Activated CD8-positive, alpha-beta memory T cell treated with anti-CD3 and anti-CD28 coated beads, Interleukin-2, amount 50 U/mL, for 1 hour (primary cell): ENCODE measurements around the gene PRKCSH.
A peak's percentile ranks its signal among the peaks of the same experiment; 100 is the strongest.
"Not testable (repeated sequence)": the region's sequence is repeated elsewhere in the genome, so short reads cannot be mapped to it uniquely, and the experiment has no call there.

Experiments used
- DNase-seq: peaks from one replicate; pipeline ENCODE4 v3.0.0-alpha.2; 2020; ENCODE audit errors: extremely low read depth

The PRKCSH gene

GRCh38 chr19:11435057-11435832, at the start of gene PRKCSH, which contains the start of gene ODAD3:
Gene PRKCSH (plus strand): TSS chr19:11435635. CDS start chr19:11436118, 483 bp downstream.
Gene ODAD3 (minus strand): TSS chr19:11435121. CDS start chr19:11435016, 105 bp downstream.
- peak; percentile 95 for DNase-seq

GRCh38 chr19:11387162-11388034, 48.0 kb upstream of the PRKCSH start:
- DNase-seq, result no peak

- no peak for DNase-seq
Observed at GRCh38 chr19:11390359-11390758, 45.1 kb upstream of the PRKCSH start.

DNA sequence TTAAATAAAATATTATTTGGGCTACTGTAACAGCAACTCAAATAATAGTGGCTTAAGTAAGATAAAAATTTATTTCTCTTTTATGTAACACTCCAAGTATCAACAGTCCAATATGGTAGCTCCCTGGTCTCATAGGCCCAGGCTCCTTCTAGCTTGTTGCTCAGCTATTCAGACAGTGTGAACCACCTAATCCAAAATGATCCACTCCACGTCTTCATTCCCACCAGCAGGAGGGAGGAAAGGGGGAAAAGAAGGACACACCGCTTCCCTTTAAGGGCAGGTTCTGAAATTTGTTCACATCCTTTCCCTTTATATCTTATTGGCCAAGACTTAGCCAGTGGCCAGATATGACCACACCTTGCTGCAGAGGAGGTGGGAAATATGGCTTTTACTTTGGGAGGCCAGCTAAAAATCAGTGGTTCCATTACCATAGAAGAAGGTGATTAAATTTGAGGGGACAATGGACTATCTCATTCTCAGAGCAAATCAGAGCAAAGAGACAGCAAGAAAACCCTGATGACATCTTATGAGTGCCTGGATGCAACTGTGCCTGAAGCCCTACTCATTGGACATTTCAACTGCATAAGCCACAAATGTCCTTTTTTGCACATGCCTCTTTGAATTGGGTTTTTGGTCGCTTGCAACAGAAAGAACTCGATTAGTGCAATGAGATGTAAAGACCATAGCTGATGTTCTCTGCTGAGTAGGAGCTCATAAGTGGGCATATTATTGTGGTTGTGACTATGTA, 44.3 kb upstream of the PRKCSH start:
- DNase-seq, result no peak

DNA sequence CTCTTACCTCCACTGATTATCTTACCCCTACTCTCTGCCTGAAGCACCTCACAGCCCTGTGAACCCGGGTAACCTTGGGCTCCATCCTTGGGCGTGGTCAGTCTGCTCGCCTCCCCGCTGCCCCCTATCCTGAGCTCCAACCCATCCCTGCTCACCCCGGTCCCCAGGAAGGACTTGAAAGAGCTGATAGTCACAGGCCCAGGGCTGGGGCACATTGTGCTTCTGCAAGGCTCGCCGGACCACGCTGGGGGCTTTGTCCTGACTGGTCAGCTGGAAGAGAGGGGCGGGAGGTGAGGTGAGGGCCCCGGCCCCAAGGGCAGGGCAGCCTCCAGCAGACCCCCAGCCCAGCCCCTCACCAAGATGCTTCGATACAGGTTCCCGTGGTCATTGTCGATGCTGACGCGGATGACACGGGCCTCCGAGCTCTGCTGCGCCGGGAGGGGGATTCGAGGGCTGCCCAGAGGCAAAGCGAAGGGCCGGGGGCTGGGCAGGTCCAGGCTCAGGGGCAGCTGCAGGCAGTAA, 38.3 kb upstream of the PRKCSH start:
- no peak for DNase-seq

GRCh38 chr19:11399667-11400066, 35.8 kb upstream of the PRKCSH start:
- no peak for DNase-seq

DNA sequence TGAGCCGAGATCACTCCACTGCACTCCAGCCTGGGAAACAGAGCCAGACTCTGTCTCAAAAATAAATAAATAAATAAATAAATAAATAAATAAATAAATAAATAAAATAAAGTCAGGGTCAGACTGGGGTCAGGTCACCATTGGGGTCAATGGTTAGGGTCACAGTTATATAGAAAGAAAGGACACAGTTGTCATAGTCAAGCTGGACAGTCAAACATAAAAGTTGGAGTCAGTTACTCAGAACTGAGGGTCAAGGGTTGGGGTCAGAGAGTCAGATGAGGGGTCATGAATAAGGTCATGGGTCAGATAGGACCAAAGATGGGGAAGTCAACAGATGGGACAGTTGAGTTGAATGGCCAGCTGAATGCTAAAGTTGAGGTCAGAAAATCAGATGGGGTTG, 34.6 kb upstream of the PRKCSH start:
- no peak for DNase-seq

DNA sequence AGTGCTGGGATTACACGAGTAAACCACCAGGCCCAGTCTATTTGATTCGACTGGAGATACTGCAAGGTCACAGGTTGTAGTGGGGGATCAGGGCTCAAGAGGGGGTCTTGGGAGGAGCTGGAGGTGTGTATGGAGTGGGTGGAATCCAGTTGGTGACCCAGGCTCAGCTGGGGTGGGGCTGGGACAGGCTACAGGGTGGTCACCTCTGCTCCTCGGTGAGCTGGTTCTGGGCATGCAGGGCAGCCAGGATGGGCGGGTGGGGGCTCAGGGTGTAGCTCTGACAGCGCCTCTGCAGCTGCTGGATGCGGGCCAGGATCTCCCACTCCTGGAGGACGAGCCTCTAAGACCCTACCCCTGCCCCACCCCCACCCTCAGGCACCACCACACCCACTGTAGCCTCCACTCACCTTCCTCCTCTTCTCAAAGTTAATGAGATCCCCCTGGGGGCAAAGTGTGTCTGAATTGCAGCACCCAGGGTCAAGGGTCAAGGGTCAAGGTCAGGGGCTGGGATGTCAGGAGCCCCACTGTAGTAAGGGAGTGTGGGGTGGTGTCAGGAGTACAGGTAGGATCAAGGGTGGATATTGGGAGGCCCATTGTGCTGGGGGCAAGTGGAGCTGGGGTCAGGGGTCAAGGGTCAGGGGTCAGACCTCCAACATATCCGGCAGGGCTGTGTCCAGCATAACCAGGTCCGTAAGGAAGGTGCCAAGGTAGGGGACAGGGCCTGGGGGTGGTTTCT, 33.5 kb upstream of the PRKCSH start:
- DNase-seq, result no peak

DNA sequence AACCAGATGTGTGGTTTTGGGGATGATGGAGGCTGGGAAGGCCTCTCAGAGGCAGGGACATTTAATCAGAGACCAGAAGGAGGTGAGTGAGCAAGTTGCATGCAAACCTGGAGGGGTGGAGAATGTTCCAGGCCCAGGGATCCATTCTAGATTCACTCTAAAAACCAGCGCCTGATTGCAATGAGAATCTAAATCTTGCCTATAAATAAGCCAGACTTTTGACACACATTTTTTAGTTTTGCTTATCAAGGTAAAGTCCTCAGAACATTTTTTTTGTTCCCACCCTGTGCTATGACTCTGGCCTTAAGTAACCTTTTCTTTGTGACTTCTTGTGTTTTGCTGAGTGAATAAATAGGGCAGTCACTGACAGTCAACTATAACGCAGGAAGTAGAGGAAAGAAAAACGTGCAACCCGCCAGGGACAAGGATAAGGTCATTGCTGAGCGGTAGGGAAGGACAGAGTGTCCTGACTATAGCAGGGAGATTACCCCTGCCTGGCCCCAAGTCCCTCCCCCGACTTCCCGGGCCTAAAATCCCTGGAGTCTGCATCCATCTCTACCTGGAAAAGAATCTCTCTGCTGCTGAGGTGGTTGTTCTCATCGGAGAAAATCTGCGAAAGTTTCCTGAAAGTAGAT, 30.7 kb upstream of the PRKCSH start:
- DNase-seq, result no peak

- DNase-seq, result no peak
Observed at GRCh38 chr19:11405846-11406643, 29.4 kb upstream of the PRKCSH start.

DNA sequence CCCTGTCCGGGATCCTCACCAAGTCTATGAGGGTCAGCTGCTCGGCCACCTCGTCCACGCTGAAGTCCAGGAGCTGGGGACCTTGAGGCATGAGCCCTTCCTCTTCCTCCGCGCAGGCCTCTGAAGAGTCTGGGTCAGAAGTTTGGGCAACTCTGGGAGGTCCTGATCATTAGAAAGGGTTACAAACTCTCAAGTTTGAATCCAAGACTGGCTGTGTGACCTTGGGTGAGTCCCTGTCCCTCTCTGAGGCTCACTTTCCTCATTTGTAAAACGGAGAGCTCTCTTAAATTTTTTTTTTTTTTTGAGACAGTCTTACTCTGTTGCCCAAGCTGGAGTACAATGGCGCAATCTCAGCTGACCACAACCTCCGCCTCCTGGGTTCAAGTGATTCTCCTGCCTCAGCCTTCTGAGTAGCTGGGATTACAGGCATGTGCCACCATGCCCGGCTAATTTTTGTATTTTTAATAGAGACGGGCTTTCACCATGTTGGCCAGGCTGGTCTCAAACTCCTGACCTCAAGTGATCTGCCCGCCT, 28.7 kb upstream of the PRKCSH start:
- DNase-seq, result not testable (repeated sequence)

DNA sequence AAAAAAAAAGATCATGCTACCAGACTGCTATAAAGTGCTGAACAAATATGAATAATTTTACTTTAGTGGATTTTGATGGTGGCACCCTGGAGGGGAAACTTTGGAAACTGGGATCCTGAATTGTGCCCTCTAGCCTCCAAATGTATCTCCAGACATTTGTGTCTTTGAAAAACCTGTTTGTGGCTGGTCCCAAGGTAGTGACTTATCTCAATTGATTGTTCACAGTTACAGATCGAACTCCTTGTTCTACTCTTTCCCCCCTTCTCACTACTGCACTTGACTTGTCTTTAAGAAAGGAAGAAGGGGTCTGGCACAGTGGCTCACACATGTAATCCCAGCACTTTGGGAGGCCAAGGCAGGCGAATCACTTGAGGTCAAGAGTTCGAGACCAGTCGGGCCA, 26.8 kb upstream of the PRKCSH start:
- no peak for DNase-seq

DNA sequence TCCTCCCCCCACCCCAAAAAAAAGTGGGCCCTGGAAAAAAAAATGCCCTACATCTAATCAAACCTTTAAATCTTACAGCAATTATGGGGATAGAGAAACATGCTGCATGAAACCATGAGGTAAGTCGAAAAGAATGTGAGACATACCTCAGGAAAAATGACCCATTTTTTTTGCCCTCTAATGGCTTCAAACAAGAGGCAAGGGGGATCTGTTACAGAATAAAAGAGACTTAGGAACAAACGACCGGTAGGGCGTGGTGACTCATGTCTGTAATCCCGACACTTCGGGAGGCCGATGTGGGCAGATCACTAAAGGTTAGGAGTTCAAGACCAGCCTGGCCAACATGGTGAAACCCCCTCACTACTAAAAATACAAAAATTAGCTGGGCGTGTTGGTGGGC, 24.8 kb upstream of the PRKCSH start:
- DNase-seq, result no peak

- no peak for DNase-seq
Observed at GRCh38 chr19:11414544-11414943, 20.9 kb upstream of the PRKCSH start.

GRCh38 chr19:11416346-11417052, 18.9 kb upstream of the PRKCSH start:
- DNase-seq, result no peak

GRCh38 chr19:11418094-11418548, 17.3 kb upstream of the PRKCSH start:
- no peak for DNase-seq

GRCh38 chr19:11418549-11419506, 16.6 kb upstream of the PRKCSH start, which contains the start of gene RGL3:
Gene RGL3 (minus strand): TSS chr19:11419314. CDS start chr19:11419278, 36 bp downstream.
- no peak for DNase-seq
